Psoas muscle (tissue), 8 donors: ENCODE measurements around the gene RGS2. TPM values are rescaled to one million over a fixed set of nuclear protein-coding genes. Genes with fewer than 3 reads are reported as not detected.

Experiments
- ATAC-seq, 4 donors: fragments of 200-7000 bp; cut with Tn5 transposase; one replicate each; pipeline ENCODE4 v1.9.1; 2020; ENCODE audit warnings: moderate library complexity in 3 of 4, mild to moderate bottlenecking in 2 of 4
- DNase-seq, 2 donors: peaks; one replicate each; pipeline ENCODE4 v3.0.0-alpha.2; 2020
- H3K27ac ChIP-seq: fragments of 200-600 bp; one replicate; pipeline ENCODE4 v1.8.0; 2022
- H3K27me3 ChIP-seq, 3 donors: fragments of 200-600 bp in 1 of 3; one replicate each; pipeline versions ENCODE4 v1.6.1 to v1.8.0; 2013 to 2022; ENCODE audit warnings: low read length in 2 of 3, mild to moderate bottlenecking in 2 of 3, moderate library complexity in 1 of 3; ENCODE audit not compliant: insufficient read depth in 3 of 3
- H3K36me3 ChIP-seq, 2 donors: fragments of 200-600 bp in 1 of 2; one replicate each; pipeline versions ENCODE4 v1.6.1 to v1.8.0; 2013 to 2022; ENCODE audit warnings: low read depth in 1 of 2, mild to moderate bottlenecking in 1 of 2, moderate library complexity in 1 of 2; ENCODE audit not compliant: insufficient read depth in 1 of 2
- H3K4me1 ChIP-seq: fragments of 200-600 bp; one replicate; pipeline ENCODE4 v1.8.0; 2022
- H3K4me3 ChIP-seq: fragments of 200-600 bp; one replicate; pipeline ENCODE4 v1.8.0; 2022; ENCODE audit warnings: mild to moderate bottlenecking
- H3K9me3 ChIP-seq: fragments of 200-600 bp; one replicate; pipeline ENCODE4 v1.8.0; 2022
- WGBS, 3 donors: extraction: QIAGEN DNeasy Blood & Tissue Kit; methylation state at CpG; one replicate each; pipeline versions ENCODE4 v1.1.6 to v1.1.7; 2013; 5-methylcytosine and 5-hydroxymethylcytosine counted together
- intact Hi-C, 2 donors: fragments of 100-400 bp; cut with DNase I; formaldehyde crosslinking; loops; one replicate each; pipeline versions ENCODE4 v1.11.0 to v1.14.2; 2022
- polyA plus RNA-seq, 3 donors: library from polyadenylated mRNA; stranded (reverse); fragments of 200-250 nt; gene quantifications; one replicate each; pipeline ENCODE4 v1.2.3, GENCODE V29; 2013
- total RNA-seq, 4 donors: library from RNA; stranded (reverse); fragmentation: NEBNext Ultra II Directional in 2 of 4; extraction: Animal tissue kit (Norgen Biotek cat#: 25700) in 2 of 4; gene quantifications; one replicate each; pipeline versions ENCODE4 v1.2.1 to v1.2.4, GENCODE V29; 2021 to 2023
- TF ChIP-seq, protein P1 (sequence below): fragments of 200-600 bp; IDR thresholded peaks from one replicate; pipeline ENCODE4 v1.8.0; 2022; ENCODE audit warnings: antibody characterized with exemption
- donor health status: healthy with polysubstance abuse.
- donor health status: DM: no; HTN: no; CAD: no; lungs with moderate emphysema.
- donor health status: Bipolar disorder and iron deficiency.
- donor health status: healthy.
- donor health status: DM: yes; HTN: yes; CAD: no.
- donor health status: DM: no; HTN: no; CAD: no.
- donor health status: DM: no; HTN: no; CAD: no.
- donor health status: DM: yes; HTN: yes; CAD: no.

RGS2 gene
- total and polyA plus RNA-seq, 7 donors, result 1.9 to 47.6 (median 3.9) TPM

DNA sequence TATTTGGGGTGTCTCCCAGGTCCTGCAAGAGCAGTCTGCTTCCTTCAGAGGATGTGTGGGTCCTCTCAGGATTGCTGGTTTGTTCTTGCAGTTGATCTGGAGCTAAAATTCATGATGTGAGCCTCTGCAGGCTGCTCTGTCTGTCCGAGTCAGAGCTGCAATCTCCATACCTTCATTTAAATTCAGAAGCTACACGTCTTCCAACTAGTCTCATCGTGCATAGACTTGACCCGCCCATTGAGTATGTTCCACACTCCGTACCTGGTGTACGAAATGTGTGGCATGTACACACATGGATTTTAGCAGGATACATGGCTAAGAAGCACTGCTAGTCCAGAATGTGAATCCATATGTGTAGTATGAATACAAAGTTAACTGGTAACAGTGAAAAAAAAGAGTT lies 25.0 kb upstream of the RGS2 start:
- 94 to 97% (median 95%) methylated on average over 6 of the region's 6 CpGs for WGBS, 3 donors
- no peaks in the 10 kb centered on the region for H3K36me3 ChIP-seq
- no peaks in the 10 kb centered on the region for H3K4me1 ChIP-seq
- no peak overlapping the region for H3K4me3 ChIP-seq
- ATAC-seq (no peak), DNase-seq (no peak)
- intact Hi-C loops, result no loop called here
- no peaks in the 10 kb centered on the region for H3K27me3 ChIP-seq
- TF ChIP-seq, protein P1, sequence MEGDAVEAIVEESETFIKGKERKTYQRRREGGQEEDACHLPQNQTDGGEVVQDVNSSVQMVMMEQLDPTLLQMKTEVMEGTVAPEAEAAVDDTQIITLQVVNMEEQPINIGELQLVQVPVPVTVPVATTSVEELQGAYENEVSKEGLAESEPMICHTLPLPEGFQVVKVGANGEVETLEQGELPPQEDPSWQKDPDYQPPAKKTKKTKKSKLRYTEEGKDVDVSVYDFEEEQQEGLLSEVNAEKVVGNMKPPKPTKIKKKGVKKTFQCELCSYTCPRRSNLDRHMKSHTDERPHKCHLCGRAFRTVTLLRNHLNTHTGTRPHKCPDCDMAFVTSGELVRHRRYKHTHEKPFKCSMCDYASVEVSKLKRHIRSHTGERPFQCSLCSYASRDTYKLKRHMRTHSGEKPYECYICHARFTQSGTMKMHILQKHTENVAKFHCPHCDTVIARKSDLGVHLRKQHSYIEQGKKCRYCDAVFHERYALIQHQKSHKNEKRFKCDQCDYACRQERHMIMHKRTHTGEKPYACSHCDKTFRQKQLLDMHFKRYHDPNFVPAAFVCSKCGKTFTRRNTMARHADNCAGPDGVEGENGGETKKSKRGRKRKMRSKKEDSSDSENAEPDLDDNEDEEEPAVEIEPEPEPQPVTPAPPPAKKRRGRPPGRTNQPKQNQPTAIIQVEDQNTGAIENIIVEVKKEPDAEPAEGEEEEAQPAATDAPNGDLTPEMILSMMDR, result no peak
- no peaks in the 10 kb centered on the region for H3K9me3 ChIP-seq
- no peak overlapping the region for H3K27ac ChIP-seq

DNA sequence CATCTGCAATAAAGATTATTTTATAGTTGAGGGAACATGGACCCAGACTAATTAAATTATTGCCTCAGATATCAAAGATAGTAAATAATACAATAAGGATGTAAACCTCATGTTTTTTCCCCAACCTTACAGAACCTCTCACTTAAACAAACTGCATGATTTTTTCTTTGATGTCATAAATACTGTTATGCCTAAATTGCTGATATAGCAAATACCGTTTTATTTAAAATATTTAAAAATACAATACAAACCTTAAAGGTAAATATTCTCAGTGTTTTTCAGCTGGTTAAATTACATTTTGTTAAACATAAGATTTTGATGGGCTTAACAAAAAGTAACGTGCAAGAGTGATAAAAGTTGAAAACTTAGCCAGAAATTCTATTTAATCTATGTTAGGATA lies 24.4 kb upstream of the RGS2 start:
- TF ChIP-seq, protein P1, result no peak
- H3K4me3 ChIP-seq, result no peak overlapping the region
- H3K27ac ChIP-seq, result no peak overlapping the region
- H3K9me3 ChIP-seq, result no peaks in the 10 kb centered on the region
- no peaks in the 10 kb centered on the region for H3K4me1 ChIP-seq
- intact Hi-C loops, result no loop called here
- ATAC-seq (no peak), DNase-seq (no peak)
- no peaks in the 10 kb centered on the region for H3K27me3 ChIP-seq
- 65 to 89% (median 86%) methylated on average over 2 of the region's 2 CpGs for WGBS, 3 donors
- H3K36me3 ChIP-seq, result no peaks in the 10 kb centered on the region

DNA sequence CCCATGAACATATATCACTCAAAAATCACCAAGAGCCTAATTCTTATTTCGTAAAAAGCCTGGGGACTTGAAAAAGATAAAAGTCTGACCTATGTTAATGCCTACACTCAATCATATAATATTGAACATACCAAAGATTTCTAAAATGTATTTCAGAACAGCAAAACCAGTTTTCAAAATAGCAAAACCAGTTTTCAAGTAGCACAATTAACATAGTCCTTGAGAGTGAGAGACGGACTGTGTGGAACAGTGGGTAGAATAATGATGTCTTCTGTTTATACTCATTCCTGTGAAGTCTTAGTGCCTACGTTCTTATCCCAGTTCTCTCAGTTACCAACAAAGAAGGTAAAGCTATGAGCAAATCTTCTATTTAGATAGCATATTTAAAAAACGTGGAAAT lies 22.3 kb upstream of the RGS2 start:
- intact Hi-C loops, result no loop called here
- H3K27ac ChIP-seq, result no peak overlapping the region
- 84 to 91% (median 85%) methylated on average over 4 of the region's 4 CpGs for WGBS, 3 donors
- H3K36me3 ChIP-seq, result no peaks in the 10 kb centered on the region
- no peaks in the 10 kb centered on the region for H3K4me1 ChIP-seq
- H3K27me3 ChIP-seq, result no peaks in the 10 kb centered on the region
- TF ChIP-seq, protein P1, result no peak
- H3K9me3 ChIP-seq, result no peaks in the 10 kb centered on the region
- H3K4me3 ChIP-seq, result no peak overlapping the region
- ATAC-seq (no peak), DNase-seq (no peak)

DNA sequence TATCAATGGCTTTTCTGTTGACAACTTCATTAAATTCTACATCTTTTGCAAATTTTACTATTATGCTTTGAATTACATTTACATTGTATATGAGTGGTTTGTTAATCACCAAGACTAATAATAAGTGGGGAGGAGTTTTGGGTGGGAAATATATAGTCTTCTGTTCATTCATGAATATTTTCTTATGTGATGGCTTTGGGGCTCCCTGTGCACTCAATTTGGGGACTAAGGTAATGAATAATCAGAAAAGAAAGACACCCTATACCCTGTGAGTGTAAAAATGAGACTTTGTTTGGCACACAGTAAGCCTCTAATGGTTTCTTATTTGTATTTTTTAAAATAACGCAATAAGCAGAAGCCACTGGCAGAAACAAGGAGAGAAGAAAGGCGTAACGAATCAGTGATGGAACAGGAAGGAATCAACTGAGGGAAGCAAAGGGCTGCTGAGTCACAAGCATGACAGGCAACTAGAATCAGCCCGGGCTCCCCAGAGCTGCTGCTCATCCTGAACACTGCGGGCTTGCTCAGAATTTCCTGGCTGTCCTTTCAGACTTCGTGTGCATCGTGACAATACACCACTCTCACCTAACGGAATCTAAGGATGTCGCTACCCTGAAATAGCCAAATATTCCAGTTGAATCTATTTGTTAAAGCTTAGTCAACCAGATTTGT lies 20.8 kb upstream of the RGS2 start:
- DNase-seq (peak in 1 of 2 donors; percentile 46), ATAC-seq (peak; percentile 36 to 58 (median 42))
- intact Hi-C loops, result no loop called here
- Histone ChIP-seq H3K27me3 (no peaks in the 10 kb centered on the region), H3K27ac (no peak overlapping the region), H3K9me3 (no peaks in the 10 kb centered on the region), H3K4me1 (no peaks in the 10 kb centered on the region), H3K36me3 (no peaks in the 10 kb centered on the region), H3K4me3 (no peak overlapping the region)
- TF ChIP-seq, protein P1, result no peak
- 19 to 42% (median 21%) methylated on average over 9 of the region's 9 CpGs for WGBS, 3 donors

DNA sequence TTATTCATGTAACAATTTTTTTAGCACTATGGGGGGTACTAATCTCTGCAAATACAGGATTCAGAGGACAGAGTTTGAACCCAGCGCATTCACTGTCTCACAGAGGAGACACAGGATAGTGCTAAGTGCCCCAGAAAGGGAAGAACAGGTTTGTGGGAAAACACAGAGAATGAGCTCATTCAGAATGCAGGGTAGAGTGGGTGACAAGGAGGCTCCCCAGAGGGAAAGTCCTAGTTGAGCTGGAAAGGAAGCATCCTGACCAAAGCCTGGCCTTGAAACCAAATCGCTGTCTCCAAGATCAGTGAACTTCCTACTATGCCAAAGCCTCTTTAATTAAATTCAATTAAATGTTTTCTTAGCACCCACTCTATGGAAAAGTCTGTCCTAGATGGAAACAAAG lies 19.0 kb upstream of the RGS2 start:
- 91 to 100% (median 95%) methylated on average over 2 of the region's 2 CpGs for WGBS, 3 donors
- no peaks in the 10 kb centered on the region for H3K27me3 ChIP-seq
- no peaks in the 10 kb centered on the region for H3K9me3 ChIP-seq
- H3K27ac ChIP-seq, result no peak overlapping the region
- no peak for DNase-seq
- no peak for ATAC-seq
- no peak overlapping the region for H3K4me3 ChIP-seq
- TF ChIP-seq, protein P1, result no peak
- intact Hi-C loops, result no loop called here
- no peaks in the 10 kb centered on the region for H3K36me3 ChIP-seq
- no peaks in the 10 kb centered on the region for H3K4me1 ChIP-seq
